H1 (cell line): Measurements from ENCODE around the gene DNAL4. TPM values are rescaled to one million over a fixed set of nuclear protein-coding genes. Genes with fewer than 3 reads are reported as not detected.

Source experiments
- CTCF ChIA-PET: fragments of 300-600 bp; sonication (Branson Sonifier 250); formaldehyde crosslinking; loops from one replicate; lab custom pipeline; 2021; ENCODE audit not compliant: partially characterized antibody; lab: Charles Lee
- POLR2A ChIA-PET: fragments of 300-600 bp; sonication (Branson Sonifier 250); formaldehyde crosslinking; loops from one replicate; lab custom pipeline; 2021; ENCODE audit warnings: inconsistent platforms; ENCODE audit not compliant: partially characterized antibody; lab: Charles Lee
- DNase-seq, 2 experiments: peaks; one replicate each; pipeline versions ENCODE4 v3.0.0 to v3.0.0-alpha.2; 2010 to 2022; ENCODE audit warnings: low spot score in 2 of 2, low read depth in 1 of 2, mixed read lengths in 1 of 2
- FAIRE-seq: peaks from 2 replicates; lab custom pipeline; 2011; peaks lifted over from hg19 to GRCh38; lab: Jason Lieb, UNC
- H2AFZ ChIP-seq: 2 replicates; pipeline ENCODE4 v1.8.1; 2012; ENCODE audit warnings: low read length, inconsistent platforms
- H2AK5ac ChIP-seq: 2 replicates; pipeline ENCODE4 v1.6.1; 2013; ENCODE audit warnings: low read depth, low read length
- H2BK120ac ChIP-seq: replicated peaks from 2 replicates; pipeline ENCODE3; 2013; ENCODE audit warnings: low read depth, low read length, inconsistent platforms
- H2BK12ac ChIP-seq: 2 replicates; pipeline ENCODE4 v1.6.1; 2013; ENCODE audit warnings: low read depth, low read length
- H2BK15ac ChIP-seq: 2 replicates; pipeline ENCODE4 v1.6.1; 2013; ENCODE audit warnings: low read length
- H2BK20ac ChIP-seq: 2 replicates; pipeline ENCODE4 v1.6.1; 2013; ENCODE audit warnings: low read length
- H2BK5ac ChIP-seq: 2 replicates; pipeline ENCODE4 v1.6.1; 2013; ENCODE audit warnings: low read depth, low read length
- H3K14ac ChIP-seq: 2 replicates; pipeline ENCODE4 v1.6.1; 2013; ENCODE audit warnings: inconsistent platforms; ENCODE audit not compliant: insufficient read length
- H3K18ac ChIP-seq: 2 replicates; pipeline ENCODE4 v1.6.1; 2013; ENCODE audit warnings: low read length; ENCODE audit errors: extremely low read depth
- H3K23ac ChIP-seq: 2 replicates; pipeline ENCODE4 v1.6.1; 2013; ENCODE audit warnings: inconsistent platforms; ENCODE audit not compliant: insufficient read length
- H3K23me2 ChIP-seq: 2 replicates; pipeline ENCODE4 v1.6.1; 2013; ENCODE audit warnings: low read depth, low read length
- H3K27ac ChIP-seq: 2 replicates; pipeline ENCODE4 v1.6.1; 2011; ENCODE audit warnings: low read depth, low read length, inconsistent platforms
- H3K27me3 ChIP-seq, 4 experiments: replicated peaks in 1 of 4; 1 replicate in 1 of 4; 2 replicates in 3 of 4; pipeline versions ENCODE4 v1.6.1 to v1.8.1; 2011 to 2013; ENCODE audit warnings: low read length in 3 of 4, mild to moderate bottlenecking in 3 of 4, inconsistent platforms in 2 of 4, mixed read lengths in 2 of 4, moderate library complexity in 1 of 4; ENCODE audit not compliant: control insufficient read depth in 3 of 4, insufficient read depth in 3 of 4; ENCODE audit errors: extremely low read depth in 1 of 4
- H3K36me3 ChIP-seq, 4 experiments: 2 replicates each; pipeline versions ENCODE4 v1.6.1 to v1.8.1; 2011 to 2013; ENCODE audit warnings: mild to moderate bottlenecking in 4 of 4, low read length in 3 of 4, moderate library complexity in 2 of 4, control low read depth in 1 of 4, inconsistent platforms in 1 of 4; ENCODE audit not compliant: insufficient read depth in 4 of 4, control insufficient read depth in 2 of 4
- H3K4ac ChIP-seq: replicated peaks from 2 replicates; pipeline ENCODE3; 2013; ENCODE audit warnings: low read length, low read depth, mixed read lengths, inconsistent platforms; ENCODE audit not compliant: insufficient read length
- H3K4me1 ChIP-seq, 4 experiments: replicated peaks in 1 of 4; 1 replicate in 1 of 4; 2 replicates in 3 of 4; pipeline versions ENCODE4 v1.6.1 to v1.8.1; 2011 to 2013; ENCODE audit warnings: low read length in 3 of 4, inconsistent platforms in 2 of 4, mixed read lengths in 1 of 4; ENCODE audit not compliant: insufficient read depth in 4 of 4, control insufficient read depth in 3 of 4
- H3K4me2 ChIP-seq, 2 experiments: 2 replicates each; pipeline versions ENCODE4 v1.6.1 to v1.8.1; 2011 to 2013; ENCODE audit warnings: low read depth in 2 of 2, low read length in 2 of 2, control low read depth in 1 of 2, inconsistent platforms in 1 of 2, mild to moderate bottlenecking in 1 of 2; ENCODE audit not compliant: insufficient read depth in 1 of 2
- H3K4me3 ChIP-seq, 4 experiments: fragments of 200-600, 300-600 bp in 1 of 4; sonication (generic), shearing (Covaris generic), sonication (Bioruptor Twin) in 1 of 4; 2 replicates each; pipeline versions ENCODE4 v1.5.1 to v1.8.1; 2011 to 2016; ENCODE audit warnings: low read length in 4 of 4, low read depth in 3 of 4, control low read depth in 2 of 4, inconsistent platforms in 2 of 4, mild to moderate bottlenecking in 2 of 4, mixed read lengths in 1 of 4, moderate library complexity in 1 of 4; ENCODE audit not compliant: insufficient read depth in 2 of 4; ENCODE audit errors: extremely low read depth in 1 of 4
- H3K56ac ChIP-seq: replicated peaks from 2 replicates; pipeline ENCODE3; 2013; ENCODE audit warnings: low read depth, mild to moderate bottlenecking, mixed read lengths, low read length, inconsistent platforms; ENCODE audit not compliant: insufficient read length
- H3K79me1 ChIP-seq: 2 replicates; pipeline ENCODE4 v1.6.1; 2013; ENCODE audit warnings: low read depth, low read length, control low read depth
- H3K79me2 ChIP-seq, 2 experiments: 2 replicates each; pipeline versions ENCODE4 v1.6.1 to v1.8.1; 2012 to 2013; ENCODE audit warnings: low read length in 2 of 2, mild to moderate bottlenecking in 2 of 2, inconsistent platforms in 1 of 2; ENCODE audit not compliant: insufficient read depth in 2 of 2, control insufficient read depth in 1 of 2
- H3K9ac ChIP-seq, 4 experiments: replicated peaks in 1 of 4; 1 replicate in 1 of 4; 2 replicates in 3 of 4; pipeline versions ENCODE4 v1.6.1 to v1.8.1; 2011 to 2013; ENCODE audit warnings: low read depth in 3 of 4, low read length in 3 of 4, control low read depth in 2 of 4, mild to moderate bottlenecking in 2 of 4, moderate library complexity in 2 of 4, inconsistent platforms in 1 of 4; ENCODE audit errors: extremely low read depth in 1 of 4
- H3K9me3 ChIP-seq, 2 experiments: 2 replicates each; pipeline versions ENCODE4 v1.6.1 to v1.8.1; 2012 to 2013; ENCODE audit warnings: mild to moderate bottlenecking in 2 of 2, moderate library complexity in 2 of 2, control low read depth in 1 of 2, inconsistent platforms in 1 of 2, low read depth in 1 of 2, low read length in 1 of 2, mixed read lengths in 1 of 2; ENCODE audit not compliant: insufficient read depth in 2 of 2
- H4K20me1 ChIP-seq, 2 experiments: replicated peaks in 1 of 2; 2 replicates each; pipeline versions ENCODE3 to v1.8.1; 2011 to 2013; ENCODE audit warnings: inconsistent platforms in 2 of 2, low read length in 2 of 2, mild to moderate bottlenecking in 1 of 2; ENCODE audit not compliant: insufficient read depth in 2 of 2, control insufficient read depth in 1 of 2
- H4K5ac ChIP-seq: 2 replicates; pipeline ENCODE4 v1.6.1; 2013; ENCODE audit warnings: low read length, low read depth, mixed read lengths, inconsistent platforms; ENCODE audit not compliant: insufficient read length
- H4K8ac ChIP-seq: 2 replicates; pipeline ENCODE4 v1.8.0; 2013; ENCODE audit warnings: mild to moderate bottlenecking, moderate library complexity, low read length, inconsistent platforms; ENCODE audit not compliant: insufficient read depth; ENCODE audit errors: extremely low read depth
- H4K91ac ChIP-seq: replicated peaks from 2 replicates; pipeline ENCODE3; 2013; ENCODE audit warnings: low read length, mixed read lengths, inconsistent platforms; ENCODE audit not compliant: insufficient read length
- CBX5 ChIP-seq: fragments of 300-800, 300-1000 bp; sonication (generic); IDR thresholded peaks from 2 replicates; pipeline ENCODE4 v1.7.1; 2016; ENCODE audit warnings: antibody characterized with exemption, low read length, low read depth
- CEBPB ChIP-seq: IDR thresholded peaks from 2 replicates; pipeline ENCODE4 v1.6.1; 2012; ENCODE audit warnings: low read depth, low read length
- CHD1 ChIP-seq: IDR thresholded peaks from 2 replicates; pipeline ENCODE4 v1.6.1; 2012; ENCODE audit warnings: low read depth, low read length, improper control_type of control experiment
- EP300 ChIP-seq, 2 experiments: IDR thresholded peaks; 1 replicate in 1 of 2; 2 replicates in 1 of 2; pipeline ENCODE4 v1.6.1; 2011 to 2012; ENCODE audit warnings: low read depth in 2 of 2, low read length in 2 of 2, mild to moderate bottlenecking in 2 of 2, borderline replicate concordance in 1 of 2, inconsistent platforms in 1 of 2, moderate library complexity in 1 of 2
- GABPA ChIP-seq: IDR thresholded peaks from 2 replicates; pipeline ENCODE4 v1.6.1; 2011; ENCODE audit warnings: mild to moderate bottlenecking, low read length, moderate library complexity, borderline replicate concordance; ENCODE audit not compliant: insufficient read depth
- HDAC2 ChIP-seq, 2 experiments: fragments of 300-600 bp in 1 of 2; sonication (generic) in 1 of 2; IDR thresholded peaks; 2 replicates each; pipeline ENCODE4 v1.6.1; 2011 to 2012; ENCODE audit warnings: low read depth in 2 of 2, low read length in 2 of 2, mild to moderate bottlenecking in 2 of 2, moderate library complexity in 2 of 2, borderline replicate concordance in 1 of 2, inconsistent platforms in 1 of 2
- KDM5A ChIP-seq: fragments of 200-600 bp; IDR thresholded peaks from 2 replicates; pipeline ENCODE4 v1.7.1; 2012; ENCODE audit warnings: mild to moderate bottlenecking, low read length, inconsistent platforms, mixed read lengths
- SIN3A ChIP-seq, 2 experiments: IDR thresholded peaks in 1 of 2; conservative IDR thresholded peaks in 1 of 2; 2 replicates each; pipeline ENCODE4 v1.6.1; 2011 to 2012; ENCODE audit warnings: low read length in 2 of 2, improper control_type of control experiment in 1 of 2, low read depth in 1 of 2, mild to moderate bottlenecking in 1 of 2
- SP1 ChIP-seq: IDR thresholded peaks from 2 replicates; pipeline ENCODE4 v1.6.1; 2011; ENCODE audit warnings: low read depth, low read length
- ZNF274 ChIP-seq: IDR thresholded peaks from 2 replicates; pipeline ENCODE4 v1.7.0; 2012; ENCODE audit warnings: low read length, borderline replicate concordance; ENCODE audit errors: extremely low read depth
- WGBS, 2 experiments: shearing (Covaris generic) in 1 of 2; methylation state at CpG; one replicate each; pipeline versions ENCODE4 v1.1.6 to v1.1.7; 2013 to 2015; ENCODE audit warnings: low lambda C conversion rate in 2 of 2, mixed read lengths in 2 of 2, inconsistent platforms in 1 of 2, low coverage in 1 of 2, missing lambda C conversion rate in 1 of 2; ENCODE audit not compliant: insufficient replicate concordance in 2 of 2, insufficient coverage in 1 of 2, insufficient read length in 1 of 2; ENCODE audit errors: extremely low coverage in 1 of 2, missing lambda C conversion rate in 1 of 2; 5-methylcytosine and 5-hydroxymethylcytosine counted together
- polyA plus RNA-seq, 7 experiments: library from polyadenylated mRNA; depleted of rRNA in 3 of 7; stranded (reverse) in 5 of 7; unstranded in 2 of 7; fragments of >200 nt in 5 of 7; fragments of 200-250 nt in 2 of 7; gene quantifications; 1 replicate in 5 of 7; 2 replicates in 1 of 7; 4 replicates in 1 of 7; pipeline versions ENCODE4 v1.2.1 to v1.2.3, GENCODE V29; 2011 to 2013; ENCODE audit warnings: missing spikeins in 2 of 7, mixed read lengths in 2 of 7
- total RNA-seq: library from RNA; stranded (reverse); fragmentation: NEBNext Ultra II Directional; extraction: Animal tissue kit (Norgen Biotek cat#: 25700); gene quantifications from 2 replicates; pipeline ENCODE4 v1.2.1, GENCODE V29; 2021

Gene DNAL4
- total and polyA plus RNA-seq, 2 of the 8 experiments (the other 6 are each of a cell fraction or from before 2014, with no cell fraction given), result 8.8 to 14.0 TPM

DNA sequence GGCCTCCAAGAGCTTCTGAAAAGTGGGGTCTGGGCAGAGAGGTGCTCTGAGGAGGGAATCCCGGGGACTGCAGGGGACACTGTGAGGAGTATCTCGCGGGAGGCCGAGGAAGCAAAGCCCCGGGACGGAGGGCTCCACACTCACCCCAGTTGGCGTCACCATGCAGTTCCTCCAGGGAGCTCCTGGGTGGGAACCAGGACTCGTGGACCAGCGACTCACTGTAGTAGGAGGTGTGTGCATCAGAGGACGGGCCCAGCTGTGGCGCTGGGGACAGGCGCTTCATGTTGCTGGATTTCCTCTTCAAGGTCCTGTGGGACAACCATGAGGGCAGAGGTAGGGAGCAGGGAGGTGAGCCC lies 42.9 kb downstream of the DNAL4 start:
- H2BK5ac ChIP-seq, result no peak overlapping the region
- H3K27me3 ChIP-seq, result peaks cover 0 to 5% (median 0%) of the 10 kb centered on the region in 4 experiments; a peak in 3 of 7 replicates
- H2AK5ac ChIP-seq, result no peak overlapping the region
- H4K20me1 ChIP-seq, result peaks cover 0 to 3% of the 10 kb centered on the region in 2 experiments
- no peaks in the 10 kb centered on the region for H3K79me1 ChIP-seq
- no peak overlapping the region for H3K14ac ChIP-seq
- no peak overlapping the region for H3K56ac ChIP-seq
- no peaks in the 10 kb centered on the region for H3K36me3 ChIP-seq
- H4K5ac ChIP-seq, result no peak overlapping the region
- H4K8ac ChIP-seq, result no peak overlapping the region
- H3K79me2 ChIP-seq, result no peaks in the 10 kb centered on the region
- no peak overlapping the region for H3K4ac ChIP-seq
- no peak overlapping the region for H3K4me2 ChIP-seq
- no peak overlapping the region for H3K23ac ChIP-seq
- DNase-seq (no peak), FAIRE-seq (no peak)
- no peak overlapping the region for H2BK12ac ChIP-seq
- no peak overlapping the region for H4K91ac ChIP-seq
- H2BK120ac ChIP-seq, result no peak overlapping the region
- H3K23me2 ChIP-seq, result peaks cover 15% of the 10 kb centered on the region; the same call in 1 of the 2 replicates
- H2BK20ac ChIP-seq, result no peak overlapping the region
- WGBS, 2 experiments, result 86% methylated on average over 12 of the region's 12 CpGs; no CpG with 5 or more reads in 1 of the 2 experiments
- H3K9ac ChIP-seq, result no peak overlapping the region
- ChIA-PET CTCF (interaction anchor here (1.9 to 7.9 kb wide), 4 partner anchors 9 to 25 kb away, joined by 8 to 95 read pairs (median 12); no protein-coding TSS in a partner anchor), POLR2A (interaction anchor here (1.0 to 10.3 kb wide), 2 partner anchors 14 to 38 kb away, joined by 3 to 112 read pairs; no protein-coding TSS in a partner anchor)
- H3K18ac ChIP-seq, result no peak overlapping the region
- no peak for TF ChIP-seq CBX5
- TF ChIP-seq CEBPB, result no peak
- TF ChIP-seq KDM5A, result no peak
- no peak for TF ChIP-seq HDAC2 (IDR thresholded peaks at IDR 0.05; ENCODE audit: borderline replicate concordance in 1 of 2, low read depth in 2 of 2, low read length in 2 of 2)
- no peak for TF ChIP-seq SP1
- TF ChIP-seq GABPA, result no peak
- TF ChIP-seq ZNF274, result no peak
- no peak for TF ChIP-seq CHD1
- TF ChIP-seq SIN3A (conservative IDR thresholded peaks at IDR 0.05 in 1 of 2, IDR thresholded peaks at IDR 0.05 in 1 of 2; ENCODE audit: low read depth in 1 of 2, low read length in 2 of 2), result no peak
- TF ChIP-seq EP300 (IDR thresholded peaks at IDR 0.05; ENCODE audit: borderline replicate concordance in 1 of 2, low read depth in 2 of 2, low read length in 2 of 2), result no peak
- H3K4me1 ChIP-seq, result peaks cover 2 to 12% (median 8%) of the 10 kb centered on the region in 4 experiments
- H2AFZ ChIP-seq, result no peak overlapping the region
- H3K4me3 ChIP-seq, result no peak overlapping the region
- H2BK15ac ChIP-seq, result no peak overlapping the region
- no peak overlapping the region for H3K27ac ChIP-seq
- H3K9me3 ChIP-seq, result no peaks in the 10 kb centered on the region
